GM23248 (cell line): ENCODE results near the gene FLT1. TPM values are rescaled to one million over a fixed set of nuclear protein-coding genes. Genes with fewer than 3 reads are reported as not detected.

Experiments
- DNase-seq: peaks from one replicate; pipeline ENCODE4 v3.0.0-alpha.2; 2015
- H2AFZ ChIP-seq: fragments of 200-600 bp; sonication (generic); 2 replicates; pipeline ENCODE4 v1.6.1; 2016; ENCODE audit warnings: antibody characterized with exemption
- H3F3A ChIP-seq: fragments of 200-600 bp; sonication (generic); 2 replicates; pipeline ENCODE4 v1.6.1; 2016; ENCODE audit warnings: mild to moderate bottlenecking, antibody characterized with exemption, mixed run types; ENCODE audit not compliant: insufficient read depth
- H3K27ac ChIP-seq: fragments of 200-600 bp; sonication (generic); 2 replicates; pipeline ENCODE4 v1.5.1; 2016; ENCODE audit warnings: mild to moderate bottlenecking
- H3K27me3 ChIP-seq: fragments of 200-600 bp; sonication (generic); replicated peaks from 2 replicates; pipeline ENCODE4 v1.6.1; 2016; ENCODE audit warnings: mild to moderate bottlenecking; ENCODE audit not compliant: insufficient read depth
- H3K36me3 ChIP-seq: fragments of 200-600 bp; sonication (generic); 2 replicates; pipeline ENCODE4 v1.6.1; 2016; ENCODE audit warnings: low read depth, mild to moderate bottlenecking
- H3K4me1 ChIP-seq: fragments of 200-600 bp; sonication (generic); 2 replicates; pipeline ENCODE4 v1.6.1; 2016; ENCODE audit warnings: mild to moderate bottlenecking; ENCODE audit not compliant: insufficient read depth
- H3K4me2 ChIP-seq: fragments of 200-600 bp; sonication (generic); one replicate; pipeline ENCODE4 v1.6.1; 2016; ENCODE audit warnings: mild to moderate bottlenecking; ENCODE audit not compliant: unreplicated experiment
- H3K4me3 ChIP-seq: fragments of 200-600 bp; sonication (generic); 2 replicates; pipeline ENCODE4 v1.5.1; 2016; ENCODE audit warnings: mild to moderate bottlenecking
- H3K79me2 ChIP-seq: fragments of 200-600 bp; sonication (generic); 2 replicates; pipeline ENCODE4 v1.6.1; 2016; ENCODE audit warnings: mild to moderate bottlenecking; ENCODE audit not compliant: insufficient read depth
- H3K9ac ChIP-seq: fragments of 200-600 bp; sonication (generic); 2 replicates; pipeline ENCODE4 v1.6.1; 2016; ENCODE audit warnings: mild to moderate bottlenecking
- H3K9me2 ChIP-seq: fragments of 200-600 bp; sonication (generic); 2 replicates; pipeline ENCODE4 v1.6.1; 2016; ENCODE audit warnings: mixed run types, mild to moderate bottlenecking, moderate library complexity; ENCODE audit not compliant: insufficient read depth
- H3K9me3 ChIP-seq: fragments of 200-600 bp; sonication (generic); one replicate; pipeline ENCODE4 v1.6.1; 2017; ENCODE audit warnings: low read depth
- H4K20me1 ChIP-seq: fragments of 200-600 bp; sonication (generic); 2 replicates; pipeline ENCODE4 v1.6.0; 2016; ENCODE audit not compliant: insufficient read depth
- EZH2 ChIP-seq: fragments of 200-600 bp; sonication (generic); IDR thresholded peaks from 2 replicates; pipeline ENCODE4 v1.6.1; 2018; ENCODE audit warnings: antibody characterized with exemption, mild to moderate bottlenecking; ENCODE audit not compliant: insufficient read depth, poor library complexity, severe bottlenecking
- EZH2phosphoT487 ChIP-seq: fragments of 200-600 bp; sonication (generic); IDR thresholded peaks from 2 replicates; pipeline ENCODE4 v1.6.1; 2018; ENCODE audit warnings: antibody characterized with exemption, moderate library complexity, mild to moderate bottlenecking, low read depth; ENCODE audit not compliant: insufficient read depth
- WGBS, 2 experiments: methylation state at CpG; one replicate each; pipeline ENCODE4 v1.1.6; 2015 to 2017; ENCODE audit warnings: low lambda C conversion rate in 2 of 2, low coverage in 1 of 2; ENCODE audit errors: missing lambda C conversion rate in 2 of 2; 5-methylcytosine and 5-hydroxymethylcytosine counted together
- in situ Hi-C: fragments of 300-500 bp; cut with MboI; formaldehyde crosslinking; loops from 2 replicates; pipeline ENCODE4 v1.15.0; 2020
- polyA plus RNA-seq: library from polyadenylated mRNA; unstranded; fragments of >200 nt; fragmentation: Nextera tagmentation; extraction: Ambion mirVana; gene quantifications from 2 replicates; pipeline ENCODE4 v1.2.1, GENCODE V29; 2016
- total RNA-seq: library from RNA; depleted of rRNA; stranded (reverse); fragments of >200 nt; shearing (Covaris generic); gene quantifications from 2 replicates; pipeline ENCODE4 v1.2.3, GENCODE V29; 2014

FLT1 gene
- total and polyA plus RNA-seq, 2 experiments from 2014 or later = 12.9 to 18.6 TPM

DNA sequence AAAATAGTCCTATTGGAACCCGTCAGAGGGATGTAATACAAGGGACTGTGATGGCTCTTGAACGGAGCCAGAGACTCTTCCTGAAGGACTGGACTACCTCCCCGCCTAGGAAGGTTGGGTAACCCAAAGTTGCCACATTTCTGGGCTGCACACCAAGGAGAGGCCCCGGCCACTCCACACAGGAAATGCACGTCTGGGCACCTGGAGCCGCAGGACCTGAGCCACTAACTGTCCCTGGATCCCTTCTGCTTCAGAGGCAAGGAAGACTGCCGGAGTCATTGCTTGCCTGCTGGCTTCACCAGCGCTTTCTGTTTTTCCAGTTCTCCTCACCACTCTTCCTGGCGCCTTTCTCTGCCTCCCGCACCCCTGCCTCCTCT is 1.2 kb upstream of the FLT1 start:
- H3K79me2 ChIP-seq = peaks cover 7% of the 10 kb centered on the region; the same call in 1 of the 2 replicates
- in situ Hi-C loops = no loop called here
- TF ChIP-seq EZH2 = no peak
- TF ChIP-seq EZH2phosphoT487 = no peak
- 66 to 70% methylated on average over 10 of the region's 10 CpGs for WGBS, 2 experiments
- H3K27me3 ChIP-seq = no peaks in the 10 kb centered on the region
- no peaks in the 10 kb centered on the region for H3K4me1 ChIP-seq
- no peak overlapping the region for H3K4me2 ChIP-seq
- peak overlapping the region; percentile 84; the same call in 1 of the 2 replicates for H2AFZ ChIP-seq
- DNase-seq = peak; percentile 17
- peaks cover 6% of the 10 kb centered on the region; the same call in 1 of the 2 replicates for H3F3A ChIP-seq
- H3K4me3 ChIP-seq = no peak overlapping the region
- no peaks in the 10 kb centered on the region for H3K9me3 ChIP-seq
- H3K27ac ChIP-seq = no peak overlapping the region
- H3K9me2 ChIP-seq = no peaks in the 10 kb centered on the region
- H4K20me1 ChIP-seq = no peaks in the 10 kb centered on the region
- H3K36me3 ChIP-seq = no peaks in the 10 kb centered on the region
- no peak overlapping the region for H3K9ac ChIP-seq

DNA sequence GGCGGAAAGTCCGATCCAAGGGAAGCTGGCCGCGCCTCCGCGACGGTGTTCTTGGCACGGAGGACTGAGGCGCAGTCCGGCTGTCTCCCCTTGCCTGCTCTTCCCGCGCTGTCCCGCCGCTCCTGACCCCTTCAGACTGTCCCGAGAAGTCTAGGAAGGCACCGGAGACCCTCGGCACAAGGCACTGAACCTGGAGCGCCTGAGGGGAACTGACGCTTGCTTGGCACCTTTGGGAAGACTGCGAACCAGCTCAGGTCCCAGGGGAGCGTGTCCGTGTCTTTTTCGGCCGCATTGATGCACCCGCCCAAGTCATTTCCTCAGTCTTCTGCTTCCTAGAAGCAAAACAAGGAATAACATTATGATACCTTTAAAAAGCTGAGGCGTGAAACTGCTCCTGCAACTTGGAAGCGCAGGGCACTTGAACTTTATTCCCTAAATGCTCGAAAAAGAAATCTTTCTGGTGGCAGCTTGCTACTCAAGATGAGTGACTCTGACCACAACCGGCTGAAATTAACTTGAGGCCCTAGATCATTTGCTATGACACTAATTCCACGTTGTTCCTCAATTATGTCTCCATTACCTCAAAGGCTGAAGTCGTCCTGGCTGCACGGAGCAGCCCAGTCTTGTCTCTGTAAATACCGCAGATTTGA is 735 bp upstream of the FLT1 start:
- H3K9ac ChIP-seq = peak overlapping the region; percentile 52; the same call in 1 of the 2 replicates
- peak overlapping the region; percentile 74 for H3K4me3 ChIP-seq
- H3K27me3 ChIP-seq = no peaks in the 10 kb centered on the region
- peak overlapping the region; percentile 89 for H3K4me2 ChIP-seq
- in situ Hi-C loops = no loop called here
- H3K4me1 ChIP-seq = no peaks in the 10 kb centered on the region
- no peaks in the 10 kb centered on the region for H3K36me3 ChIP-seq
- no peaks in the 10 kb centered on the region for H4K20me1 ChIP-seq
- no peaks in the 10 kb centered on the region for H3K9me3 ChIP-seq
- no peak for TF ChIP-seq EZH2
- no peak for TF ChIP-seq EZH2phosphoT487
- no peak overlapping the region for H3K27ac ChIP-seq
- 5 to 7% methylated on average over 33 of the region's 33 CpGs for WGBS, 2 experiments
- peaks cover 6% of the 10 kb centered on the region; the same call in 1 of the 2 replicates for H3F3A ChIP-seq
- H3K79me2 ChIP-seq = peaks cover 7% of the 10 kb centered on the region; the same call in 1 of the 2 replicates
- no peaks in the 10 kb centered on the region for H3K9me2 ChIP-seq
- peak; percentile 61 for DNase-seq
- H2AFZ ChIP-seq = peak overlapping the region; percentile 84

DNA sequence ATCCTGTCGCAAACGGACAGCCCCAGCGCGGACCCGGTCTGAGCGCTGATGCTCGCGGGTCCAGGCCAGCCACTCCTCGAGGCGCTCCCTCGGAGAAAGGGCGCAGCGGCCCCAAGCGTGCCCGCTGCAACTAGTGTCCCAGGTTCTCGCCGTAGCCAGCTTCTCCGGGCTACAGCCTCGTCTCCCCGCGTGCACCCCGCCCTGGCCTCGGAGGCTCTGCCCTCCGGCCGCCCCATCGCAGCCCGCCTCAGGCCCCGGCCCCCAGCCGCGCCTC is 487 bp downstream of the FLT1 start:
- H3K9me2 ChIP-seq = no peaks in the 10 kb centered on the region
- H3K4me2 ChIP-seq = peak overlapping the region; percentile 89
- H2AFZ ChIP-seq = peak overlapping the region; percentile 84
- H3K4me1 ChIP-seq = no peaks in the 10 kb centered on the region
- H3F3A ChIP-seq = peaks cover 6% of the 10 kb centered on the region; the same call in 1 of the 2 replicates
- DNase-seq = peak; percentile 59
- H3K27me3 ChIP-seq = no peaks in the 10 kb centered on the region
- H3K27ac ChIP-seq = no peak overlapping the region
- no peaks in the 10 kb centered on the region for H4K20me1 ChIP-seq
- in situ Hi-C loops = no loop called here
- no peaks in the 10 kb centered on the region for H3K9me3 ChIP-seq
- peak overlapping the region; percentile 52 for H3K9ac ChIP-seq
- no peaks in the 10 kb centered on the region for H3K36me3 ChIP-seq
- TF ChIP-seq EZH2phosphoT487 = no peak
- no peak for TF ChIP-seq EZH2
- 0 to 2% methylated on average over 5 to 25 of the region's 30 CpGs for WGBS, 2 experiments
- H3K4me3 ChIP-seq = peak overlapping the region; percentile 74
- peaks cover 7% of the 10 kb centered on the region; the same call in 1 of the 2 replicates for H3K79me2 ChIP-seq

DNA sequence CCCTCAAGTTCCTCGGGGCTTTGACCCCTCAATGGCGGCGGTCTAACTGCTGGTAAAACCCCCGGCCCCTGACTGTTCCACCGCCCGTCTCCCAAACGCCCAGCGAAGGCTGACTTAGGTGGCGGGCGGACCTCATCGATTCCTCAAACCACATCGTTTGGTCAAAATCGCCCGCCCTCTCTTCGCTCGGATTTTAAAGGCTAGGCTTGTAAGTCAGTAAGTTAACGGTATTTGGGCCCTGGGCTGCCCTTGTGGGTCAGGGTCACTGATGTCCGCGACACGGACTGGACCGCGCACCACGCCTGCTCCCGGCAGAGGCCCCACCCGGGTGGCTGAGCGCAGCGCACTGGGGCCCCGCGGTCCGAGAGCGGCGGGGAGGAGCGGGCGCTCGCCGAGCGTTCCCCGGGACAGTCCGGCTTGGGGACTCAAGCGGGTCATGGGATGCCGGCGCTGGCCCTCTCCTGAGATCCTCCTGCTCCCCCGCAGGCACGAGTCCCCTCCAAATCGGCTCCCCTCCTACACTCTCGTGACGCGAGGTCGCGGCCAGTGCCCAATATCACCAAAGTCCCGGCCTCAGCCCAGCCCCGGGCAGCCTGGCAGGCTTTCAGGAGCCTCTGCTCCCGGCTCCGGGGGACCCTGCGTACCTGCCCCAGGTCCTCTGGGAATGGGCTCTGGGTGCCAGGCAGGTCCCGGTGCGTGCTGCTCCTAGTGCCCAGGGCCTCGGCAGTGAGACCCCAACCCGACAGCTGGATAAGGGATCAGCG is 1.0 kb downstream of the FLT1 start:
- Histone ChIP-seq H3K27me3 (no peaks in the 10 kb centered on the region), H3K9me3 (no peaks in the 10 kb centered on the region), H2AFZ (peak overlapping the region; percentile 84), H3K9me2 (no peaks in the 10 kb centered on the region), H3K27ac (no peak overlapping the region), H3K36me3 (no peaks in the 10 kb centered on the region), H3K4me2 (peak overlapping the region; percentile 89), H3K79me2 (peaks cover 7% of the 10 kb centered on the region; the same call in 1 of the 2 replicates), H3K4me1 (no peaks in the 10 kb centered on the region), H3K4me3 (peak overlapping the region; percentile 74), H4K20me1 (no peaks in the 10 kb centered on the region), H3F3A (peaks cover under 1% of the 10 kb centered on the region; the same call in 1 of the 2 replicates), H3K9ac (peak overlapping the region; percentile 52)
- peak; percentile 51 for DNase-seq
- WGBS, 2 experiments = 5% methylated on average over 55 to 59 of the region's 60 CpGs
- in situ Hi-C loops = no loop called here
- TF ChIP-seq EZH2 = no peak
- TF ChIP-seq EZH2phosphoT487 = no peak
